GF-D8 (cell line): ENCODE measurements around the gene SEMA5A.

ENCODE experiments used
- DNase-seq: peaks from one replicate; lab custom pipeline; 2025; lab: John Stamatoyannopoulos, UW

Gene SEMA5A

GRCh38 chr5:9477537-9477936 lies 68.3 kb downstream of the SEMA5A start:
- no peak for DNase-seq

GRCh38 chr5:9474219-9475002 lies 71.5 kb downstream of the SEMA5A start:
- no peak for DNase-seq

GRCh38 chr5:9473624-9474023 lies 72.3 kb downstream of the SEMA5A start:
- DNase-seq: no peak

GRCh38 chr5:9470410-9470809 lies 75.5 kb downstream of the SEMA5A start:
- no peak for DNase-seq

GRCh38 chr5:9468060-9468388 lies 77.9 kb downstream of the SEMA5A start:
- no peak for DNase-seq

- no peak for DNase-seq
Measured at GRCh38 chr5:9467199-9468059, 78.4 kb downstream of the SEMA5A start.

GRCh38 chr5:9466697-9467096 lies 79.2 kb downstream of the SEMA5A start:
- no peak for DNase-seq

- DNase-seq: no peak
Measured at GRCh38 chr5:9464478-9464877, 81.4 kb downstream of the SEMA5A start.

- DNase-seq: no peak
Measured at GRCh38 chr5:9462109-9462508, 83.8 kb downstream of the SEMA5A start.

GRCh38 chr5:9460885-9461645 lies 84.8 kb downstream of the SEMA5A start:
- DNase-seq: no peak

- no peak for DNase-seq
Measured at GRCh38 chr5:9456435-9457042, 89.3 kb downstream of the SEMA5A start.

GRCh38 chr5:9455826-9456434 lies 89.9 kb downstream of the SEMA5A start:
- no peak for DNase-seq

GRCh38 chr5:9454491-9454890 lies 91.4 kb downstream of the SEMA5A start:
- DNase-seq: no peak

- no peak for DNase-seq
Measured at GRCh38 chr5:9454012-9454481, 91.8 kb downstream of the SEMA5A start.

- no peak for DNase-seq
Measured at GRCh38 chr5:9453480-9454011, 92.3 kb downstream of the SEMA5A start.

GRCh38 chr5:9452181-9452580 lies 93.7 kb downstream of the SEMA5A start:
- DNase-seq: no peak

GRCh38 chr5:9451037-9451436 lies 94.8 kb downstream of the SEMA5A start:
- no peak for DNase-seq

- DNase-seq: no peak
Measured at GRCh38 chr5:9447691-9448090, 98.2 kb downstream of the SEMA5A start.

GRCh38 chr5:9445826-9446388 lies 100.0 kb downstream of the SEMA5A start:
- no peak for DNase-seq

- DNase-seq: no peak
Measured at GRCh38 chr5:9444346-9444745, 101.5 kb downstream of the SEMA5A start.

- no peak for DNase-seq
Measured at GRCh38 chr5:9441610-9442009, 104.3 kb downstream of the SEMA5A start.
